NCI-H748 treated with DMSO at 0.1 percent for 48 hours (cell line): ENCODE data around the gene SCML1.
A peak's percentile ranks its signal among the peaks of the same experiment; 100 is the strongest.

Source experiments
- DNase-seq: peaks from one replicate; lab custom pipeline; 2025; lab: John Stamatoyannopoulos, UW

SCML1 gene

DNA sequence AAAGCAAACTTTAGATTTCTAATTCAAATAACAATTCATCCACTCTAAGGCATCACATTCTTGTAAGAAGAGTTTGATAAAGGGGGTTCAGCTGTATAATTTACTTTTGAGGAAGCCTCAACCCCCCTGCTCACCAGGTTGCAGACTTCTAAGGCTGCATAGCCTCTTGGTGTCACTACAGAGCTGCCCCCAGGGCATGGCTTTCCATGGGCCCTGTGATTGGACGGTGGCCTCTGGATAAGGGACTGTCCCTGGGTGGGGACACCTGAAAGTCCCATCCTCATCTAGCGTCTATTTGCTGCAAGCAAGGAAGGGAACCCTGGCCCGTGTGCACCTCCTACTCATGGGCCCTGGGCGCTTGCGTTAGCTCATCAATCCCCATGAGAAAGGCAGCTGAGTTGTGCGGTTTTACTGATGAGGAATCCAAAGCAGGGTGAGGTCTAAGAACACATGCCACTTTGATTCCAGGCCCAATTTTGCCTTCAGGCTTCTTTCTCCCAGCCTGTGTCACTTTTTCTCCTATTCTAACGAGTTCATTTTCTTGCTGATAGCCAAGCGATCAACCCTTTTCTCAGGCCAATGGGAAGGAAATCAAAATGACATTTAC lies 51.8 kb downstream of the SCML1 start:
- no peak for DNase-seq

DNA sequence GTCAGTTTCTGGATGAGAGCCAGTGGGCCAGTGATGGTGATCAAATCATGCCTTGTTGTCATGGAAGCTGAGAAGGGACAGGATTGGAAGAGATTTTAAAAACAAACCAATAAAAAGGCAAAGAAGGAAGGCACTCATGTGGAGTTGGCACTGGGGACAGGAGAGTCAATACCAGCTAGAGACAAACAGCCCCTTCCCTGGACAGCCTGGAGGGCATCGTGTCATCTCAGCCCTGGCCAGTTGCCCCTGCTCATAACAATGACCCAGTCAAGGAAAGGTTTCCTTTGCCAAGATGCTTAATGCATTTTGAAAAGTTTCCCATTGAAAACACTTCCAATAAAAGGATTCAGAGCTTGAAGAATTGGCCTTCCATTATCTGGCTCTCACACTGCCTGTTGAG lies 55.5 kb downstream of the SCML1 start:
- no peak for DNase-seq

DNA sequence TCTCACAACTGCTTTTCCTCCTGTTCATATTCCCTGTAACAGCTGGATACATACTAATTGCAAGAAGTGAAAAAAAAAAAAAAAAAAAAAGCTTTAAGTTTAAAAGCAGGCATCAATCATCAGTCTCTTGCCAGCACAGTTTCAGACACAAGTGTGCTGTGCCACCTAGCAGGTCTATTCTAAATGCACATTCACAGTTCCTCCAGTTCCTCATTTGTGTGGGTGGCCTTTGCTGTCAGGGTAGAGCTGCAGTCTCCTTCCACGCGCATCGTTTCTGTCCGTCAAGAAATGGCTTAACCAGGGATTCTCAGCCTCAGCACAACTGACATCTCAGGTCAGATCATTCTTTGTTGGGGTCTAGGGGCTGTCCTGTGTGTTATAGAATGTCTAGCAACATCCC lies 61.6 kb downstream of the SCML1 start:
- DNase-seq = no peak

DNA sequence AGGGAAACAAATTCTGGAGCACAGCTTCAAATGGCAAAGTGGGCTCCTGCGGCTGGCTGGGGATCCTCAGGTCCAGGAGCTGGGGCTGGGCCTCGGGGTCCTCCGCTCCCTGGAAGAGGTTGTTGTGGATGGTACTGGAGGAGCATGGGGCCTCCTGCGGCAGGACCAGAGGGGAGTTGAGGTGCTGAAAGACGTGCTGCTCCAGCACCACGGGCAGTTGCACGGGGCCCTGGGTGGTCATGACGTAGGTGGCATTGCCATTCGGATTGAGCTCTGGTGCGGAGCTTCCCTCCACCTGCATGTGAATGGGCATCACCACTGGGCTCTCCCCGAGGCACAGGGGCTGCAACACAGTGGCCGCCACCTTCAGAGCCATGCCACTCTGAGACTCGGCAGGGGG lies 64.1 kb downstream of the SCML1 start:
- no peak for DNase-seq

DNA sequence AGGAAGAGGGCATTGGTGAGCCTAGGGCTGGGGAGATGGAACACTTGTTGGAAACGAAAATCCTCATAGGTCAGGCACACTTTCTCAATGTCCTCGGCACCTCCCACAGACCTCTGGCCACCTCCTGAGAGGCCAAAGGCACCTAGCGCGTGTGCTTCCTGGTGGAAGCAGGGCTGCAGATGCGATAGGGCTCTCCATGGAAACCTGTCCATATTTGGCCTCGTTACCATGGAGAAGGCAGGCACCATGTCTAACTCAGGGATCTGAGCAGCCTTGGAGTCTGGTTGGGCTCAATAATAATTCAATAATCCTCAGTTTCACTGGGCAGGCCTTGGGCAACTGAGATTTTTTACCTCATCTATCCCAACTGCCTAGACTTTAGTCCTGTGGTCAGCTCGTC lies 65.5 kb downstream of the SCML1 start:
- peak; percentile 13 for DNase-seq

DNA sequence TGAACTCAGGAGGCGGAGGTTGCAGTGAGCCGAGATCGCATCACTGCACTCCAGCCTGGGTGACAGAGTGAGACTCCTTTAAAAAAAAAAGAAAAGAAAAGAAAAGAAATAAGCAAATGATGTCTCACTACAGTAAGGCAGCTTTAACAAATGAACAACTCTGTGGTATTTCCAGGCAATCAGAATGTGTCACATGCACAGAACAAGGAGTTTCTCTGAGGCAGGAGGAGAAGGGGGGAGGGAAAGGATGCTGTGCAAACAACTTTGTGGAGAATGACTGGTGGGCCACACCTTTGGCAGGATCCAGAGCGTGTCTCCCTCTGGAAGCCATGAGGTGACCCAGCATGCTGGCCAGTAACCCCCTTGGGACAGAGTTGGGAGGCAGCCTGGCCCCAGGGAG lies 66.2 kb downstream of the SCML1 start:
- DNase-seq = no peak
